HCT116 (cell line): Measurements from ENCODE around the gene RHEB. TPM values are rescaled to one million over a fixed set of nuclear protein-coding genes. Genes with fewer than 3 reads are reported as not detected.

Experiments used
- ATAC-seq: fragments of 200-7000 bp; cut with Tn5 transposase; 2 replicates; pipeline ENCODE4 v1.9.1; 2020; ENCODE audit warnings: mild to moderate bottlenecking, moderate library complexity
- BruUV-seq: library from RNA; stranded (reverse); fragments of 400-500 nt; replicated peaks from 2 replicates; lab custom pipeline; 2021; lab: Mats Ljungman, UMichigan
- CTCF ChIA-PET: fragments of 300-600 bp; sonication (Branson Sonifier 250); formaldehyde crosslinking; loops from one replicate; lab custom pipeline; 2021; ENCODE audit warnings: antibody characterized with exemption; lab: Charles Lee
- POLR2A ChIA-PET: fragments of 300-600, 350-600 bp; sonication (Branson Sonifier 250); formaldehyde crosslinking; loops from one replicate; lab custom pipeline; 2021; ENCODE audit warnings: antibody characterized with exemption; lab: Charles Lee
- RAD21 ChIA-PET, 2 experiments: fragments of 300-600 bp; sonication (Branson Sonifier 250); formaldehyde crosslinking; loops; one replicate each; lab custom pipeline; 2023; ENCODE audit warnings: low total read pairs in 2 of 2; ENCODE audit not compliant: uncharacterized antibody in 2 of 2, unreplicated experiment in 2 of 2, low non-redundant PET in 1 of 2; lab: Charles Lee
- DNase-seq: peaks from one replicate; pipeline ENCODE4 v3.0.0-alpha.2; 2010; ENCODE audit warnings: low read depth, low spot score
- H2AFZ ChIP-seq: fragments of 200-600 bp; shearing (Covaris generic), sonication (generic); 2 replicates; pipeline ENCODE4 v1.6.1; 2017; ENCODE audit warnings: low read depth, mixed run types, mixed read lengths, antibody characterized with exemption, low read length; ENCODE audit not compliant: poor library complexity, severe bottlenecking
- H3K27ac ChIP-seq: 2 replicates; pipeline ENCODE4 v1.5.1; 2012; ENCODE audit warnings: low read depth, low read length
- H3K27me3 ChIP-seq: fragments of 200-600 bp; sonication (generic); 2 replicates; pipeline ENCODE4 v1.6.1; 2016; ENCODE audit warnings: mixed run types, low read length, mixed read lengths; ENCODE audit not compliant: insufficient read depth
- H3K36me3 ChIP-seq, 2 experiments: fragments of 200-500 bp in 1 of 2; fragments of 200-600 bp in 1 of 2; sonication (Bioruptor generic) in 1 of 2; sonication (generic) in 1 of 2; 2 replicates each; pipeline versions ENCODE4 v1.5.1 to v1.6.1; 2014 to 2016; ENCODE audit warnings: low read length in 2 of 2, inconsistent platforms in 1 of 2, mixed read lengths in 1 of 2, mixed run types in 1 of 2; ENCODE audit not compliant: insufficient read depth in 2 of 2, control insufficient read depth in 1 of 2
- H3K4me1 ChIP-seq, 2 experiments: fragments of 200-600 bp in 1 of 2; sonication (generic) in 1 of 2; 2 replicates each; pipeline versions ENCODE4 v1.5.1 to v1.6.1; 2012 to 2017; ENCODE audit warnings: low read length in 2 of 2, inconsistent platforms in 1 of 2, mild to moderate bottlenecking in 1 of 2, mixed read lengths in 1 of 2, mixed run types in 1 of 2, moderate library complexity in 1 of 2; ENCODE audit not compliant: insufficient read depth in 2 of 2, control insufficient read depth in 1 of 2
- H3K4me2 ChIP-seq: fragments of 200-600 bp; sonication (generic); 2 replicates; pipeline ENCODE4 v1.6.1; 2017; ENCODE audit warnings: mixed run types, low read length, mixed read lengths
- H3K4me3 ChIP-seq, 2 experiments: fragments of 200-600 bp in 1 of 2; sonication (generic) in 1 of 2; replicated peaks in 1 of 2; 2 replicates each; pipeline ENCODE4 v1.5.1; 2011 to 2016; ENCODE audit warnings: low read length in 2 of 2, control low read depth in 1 of 2, low read depth in 1 of 2, mild to moderate bottlenecking in 1 of 2, mixed read lengths in 1 of 2, mixed run types in 1 of 2
- H3K79me2 ChIP-seq: fragments of 200-600 bp; sonication (generic); 2 replicates; pipeline ENCODE4 v1.6.1; 2017; ENCODE audit warnings: mild to moderate bottlenecking, mixed run types, low read length, moderate library complexity, mixed read lengths; ENCODE audit not compliant: insufficient read depth
- H3K9ac ChIP-seq: fragments of 200-600 bp; sonication (generic); 2 replicates; pipeline ENCODE4 v1.6.1; 2016; ENCODE audit warnings: low read length, mixed read lengths
- H3K9me2 ChIP-seq: fragments of 200-600 bp; sonication (generic), shearing (Covaris generic); 2 replicates; pipeline ENCODE4 v1.6.1; 2017; ENCODE audit warnings: mixed run types, mild to moderate bottlenecking, moderate library complexity; ENCODE audit not compliant: insufficient read depth
- H3K9me3 ChIP-seq, 2 experiments: fragments of 200-500 bp in 1 of 2; fragments of 200-600 bp in 1 of 2; sonication (Bioruptor generic) in 1 of 2; sonication (generic) in 1 of 2; 2 replicates each; pipeline ENCODE4 v1.6.1; 2014 to 2017; ENCODE audit warnings: low read length in 2 of 2, mixed read lengths in 2 of 2, inconsistent platforms in 1 of 2, low read depth in 1 of 2, mild to moderate bottlenecking in 1 of 2, mixed run types in 1 of 2, moderate library complexity in 1 of 2; ENCODE audit not compliant: control insufficient read depth in 1 of 2, insufficient read depth in 1 of 2
- H4K20me1 ChIP-seq: fragments of 200-600 bp; sonication (generic), shearing (Covaris generic); 2 replicates; pipeline ENCODE4 v1.6.1; 2017; ENCODE audit warnings: mixed run types, mild to moderate bottlenecking, moderate library complexity; ENCODE audit not compliant: insufficient read depth
- ATF3 ChIP-seq: IDR thresholded peaks from 2 replicates; pipeline ENCODE4 v1.6.1; 2012
- EGR1 ChIP-seq: IDR thresholded peaks from 2 replicates; pipeline ENCODE4 v1.6.1; 2012; ENCODE audit warnings: low read depth
- ELF1 ChIP-seq: IDR thresholded peaks from 2 replicates; pipeline ENCODE4 v1.6.1; 2012; ENCODE audit warnings: low read depth, borderline replicate concordance
- EZH2phosphoT487 ChIP-seq: fragments of 200-600 bp; IDR thresholded peaks from 2 replicates; pipeline ENCODE4 v1.6.1; 2018; ENCODE audit warnings: antibody characterized with exemption, borderline replicate concordance
- FOSL1 ChIP-seq: IDR thresholded peaks from 2 replicates; pipeline ENCODE4 v1.6.1; 2012; ENCODE audit warnings: low read depth
- JUND ChIP-seq: IDR thresholded peaks from 2 replicates; pipeline ENCODE4 v1.6.1; 2012
- MAX ChIP-seq: IDR thresholded peaks from 2 replicates; pipeline ENCODE4 v1.6.1; 2012
- POLR2A ChIP-seq: IDR thresholded peaks from 2 replicates; pipeline ENCODE4 v1.7.0; 2011; ENCODE audit warnings: borderline replicate concordance; ENCODE audit not compliant: insufficient read depth, insufficient read length; ENCODE audit errors: extremely low read depth
- RAD21 ChIP-seq: IDR thresholded peaks from 2 replicates; pipeline ENCODE4 v1.6.1; 2012; ENCODE audit warnings: low read depth, mild to moderate bottlenecking
- REST ChIP-seq: IDR thresholded peaks from 2 replicates; pipeline ENCODE4 v1.6.1; 2012; ENCODE audit warnings: low read depth
- SP1 ChIP-seq: IDR thresholded peaks from 2 replicates; pipeline ENCODE4 v1.6.1; 2012; ENCODE audit warnings: low read depth
- SRF ChIP-seq: IDR thresholded peaks from 2 replicates; pipeline ENCODE4 v1.6.1; 2012; ENCODE audit warnings: low read depth
- TCF7L2 ChIP-seq: IDR thresholded peaks from 2 replicates; pipeline ENCODE4 v1.7.0; 2011; ENCODE audit warnings: borderline replicate concordance, inconsistent platforms; ENCODE audit not compliant: insufficient read depth, insufficient read length; ENCODE audit errors: extremely low read depth
- ZNF274 ChIP-seq: fragments of 200-500 bp; sonication (Bioruptor generic); IDR thresholded peaks from 2 replicates; pipeline ENCODE4 v1.6.1; 2014; ENCODE audit warnings: mild to moderate bottlenecking, low read depth, low read length, inconsistent platforms
- intact Hi-C: fragments of 100-400 bp; cut with micrococcal nuclease; formaldehyde crosslinking; loops from 2 replicates; pipeline ENCODE4 v1.10.0; 2022
- total RNA-seq: library from RNA; stranded (reverse); gene quantifications from one replicate; pipeline ENCODE4 v1.2.1, GENCODE V29; 2021; ENCODE audit not compliant: unreplicated experiment
- TF ChIP-seq, protein P1 (sequence below): IDR thresholded peaks from 2 replicates; pipeline ENCODE4 v1.6.1; 2011; ENCODE audit warnings: mild to moderate bottlenecking, low read length, moderate library complexity; ENCODE audit not compliant: insufficient replicate concordance; ENCODE audit errors: extremely low read depth
- TF ChIP-seq, protein P2 (sequence below), 3 experiments: fragments of 200-600 bp in 1 of 3; sonication (generic) in 1 of 3; IDR thresholded peaks in 2 of 3; conservative IDR thresholded peaks in 1 of 3; 2 replicates each; pipeline ENCODE4 v1.5.1; 2012 to 2017; ENCODE audit warnings: low read depth in 2 of 3, low read length in 2 of 3, antibody characterized with exemption in 1 of 3, borderline replicate concordance in 1 of 3, control low read depth in 1 of 3, mild to moderate bottlenecking in 1 of 3, mixed read lengths in 1 of 3, mixed run types in 1 of 3, moderate library complexity in 1 of 3; ENCODE audit not compliant: insufficient read depth in 1 of 3

RHEB gene
- total RNA-seq, 1 experiment from 2014 or later, result 114 TPM

DNA sequence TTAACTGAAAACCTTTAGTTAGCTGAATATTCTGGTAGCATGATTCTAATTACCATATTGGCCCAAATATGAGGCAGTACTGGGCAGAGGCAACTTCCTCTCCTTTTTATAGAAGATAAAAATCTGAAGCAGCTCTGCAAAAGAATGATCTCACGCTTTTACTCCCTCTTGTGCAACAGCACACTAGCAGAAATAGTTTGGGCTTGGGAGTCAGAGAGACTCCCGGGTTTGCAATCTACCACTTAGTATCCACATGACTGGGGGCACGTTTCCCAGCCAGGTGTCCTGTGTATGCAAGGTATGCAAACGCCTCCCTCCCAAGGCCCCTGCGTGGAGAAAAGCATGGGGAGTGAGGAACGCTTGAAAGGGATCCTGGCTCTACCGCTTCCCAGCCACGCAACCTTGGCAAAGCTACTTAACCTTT, 47.2 kb upstream of the RHEB start:
- POLR2A ChIA-PET, result no interaction called here
- TF ChIP-seq MAX (no peak), JUND (no peak), RAD21 (no peak), ZNF274 (no peak), POLR2A (no peak), SP1 (no peak), TCF7L2 (no peak), ELF1 (no peak), REST (no peak), EGR1 (no peak), ATF3 (no peak), SRF (no peak), FOSL1 (no peak), EZH2phosphoT487 (no peak)
- TF ChIP-seq, protein P1, sequence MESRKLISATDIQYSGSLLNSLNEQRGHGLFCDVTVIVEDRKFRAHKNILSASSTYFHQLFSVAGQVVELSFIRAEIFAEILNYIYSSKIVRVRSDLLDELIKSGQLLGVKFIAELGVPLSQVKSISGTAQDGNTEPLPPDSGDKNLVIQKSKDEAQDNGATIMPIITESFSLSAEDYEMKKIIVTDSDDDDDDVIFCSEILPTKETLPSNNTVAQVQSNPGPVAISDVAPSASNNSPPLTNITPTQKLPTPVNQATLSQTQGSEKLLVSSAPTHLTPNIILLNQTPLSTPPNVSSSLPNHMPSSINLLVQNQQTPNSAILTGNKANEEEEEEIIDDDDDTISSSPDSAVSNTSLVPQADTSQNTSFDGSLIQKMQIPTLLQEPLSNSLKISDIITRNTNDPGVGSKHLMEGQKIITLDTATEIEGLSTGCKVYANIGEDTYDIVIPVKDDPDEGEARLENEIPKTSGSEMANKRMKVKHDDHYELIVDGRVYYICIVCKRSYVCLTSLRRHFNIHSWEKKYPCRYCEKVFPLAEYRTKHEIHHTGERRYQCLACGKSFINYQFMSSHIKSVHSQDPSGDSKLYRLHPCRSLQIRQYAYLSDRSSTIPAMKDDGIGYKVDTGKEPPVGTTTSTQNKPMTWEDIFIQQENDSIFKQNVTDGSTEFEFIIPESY, result no peak
- TF ChIP-seq, protein P2, sequence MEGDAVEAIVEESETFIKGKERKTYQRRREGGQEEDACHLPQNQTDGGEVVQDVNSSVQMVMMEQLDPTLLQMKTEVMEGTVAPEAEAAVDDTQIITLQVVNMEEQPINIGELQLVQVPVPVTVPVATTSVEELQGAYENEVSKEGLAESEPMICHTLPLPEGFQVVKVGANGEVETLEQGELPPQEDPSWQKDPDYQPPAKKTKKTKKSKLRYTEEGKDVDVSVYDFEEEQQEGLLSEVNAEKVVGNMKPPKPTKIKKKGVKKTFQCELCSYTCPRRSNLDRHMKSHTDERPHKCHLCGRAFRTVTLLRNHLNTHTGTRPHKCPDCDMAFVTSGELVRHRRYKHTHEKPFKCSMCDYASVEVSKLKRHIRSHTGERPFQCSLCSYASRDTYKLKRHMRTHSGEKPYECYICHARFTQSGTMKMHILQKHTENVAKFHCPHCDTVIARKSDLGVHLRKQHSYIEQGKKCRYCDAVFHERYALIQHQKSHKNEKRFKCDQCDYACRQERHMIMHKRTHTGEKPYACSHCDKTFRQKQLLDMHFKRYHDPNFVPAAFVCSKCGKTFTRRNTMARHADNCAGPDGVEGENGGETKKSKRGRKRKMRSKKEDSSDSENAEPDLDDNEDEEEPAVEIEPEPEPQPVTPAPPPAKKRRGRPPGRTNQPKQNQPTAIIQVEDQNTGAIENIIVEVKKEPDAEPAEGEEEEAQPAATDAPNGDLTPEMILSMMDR (IDR thresholded peaks at IDR 0.05 in 2 of 3, conservative IDR thresholded peaks at IDR 0.05 in 1 of 3; ENCODE audit: borderline replicate concordance in 1 of 3, insufficient read depth in 1 of 3, low read depth in 2 of 3, low read length in 2 of 3), result no peak
- TF ChIP-seq, all 23 proteins: peak for 0
- ATAC-seq (no peak), DNase-seq (no peak)
- Histone ChIP-seq H3K36me3 (0 out of 4 replicates have a peak, but pooled peaks cover 0 to 2% of the 10 kb centered on the region in 2 experiments), H3K4me3 (no peak overlapping the region), H3K4me1 (no peaks in the 10 kb centered on the region), H3K9me2 (no peaks in the 10 kb centered on the region), H3K9ac (no peak overlapping the region), H3K79me2 (no peaks in the 10 kb centered on the region), H3K9me3 (no peaks in the 10 kb centered on the region), H3K27ac (no peak overlapping the region), H3K27me3 (no peaks in the 10 kb centered on the region), H3K4me2 (no peak overlapping the region), H4K20me1 (no peaks in the 10 kb centered on the region), H2AFZ (no peak overlapping the region)
- intact Hi-C loops, result no loop called here
- no TSS peak for BruUV-seq
- ChIA-PET CTCF (interaction anchor here (1.4 kb wide), 1 partner anchor 217 kb away, joined by 4 read pairs; no protein-coding TSS in a partner anchor), RAD21 (no interaction called here)
